DND-41 (cell line): ENCODE data around the gene MADCAM1.

Source experiments
- ATAC-seq: fragments of 200-7000 bp; cut with Tn5 transposase; 3 replicates; pipeline ENCODE4 v1.9.1; 2021; ENCODE audit warnings: low read depth; ENCODE audit not compliant: insufficient read depth
- DNase-seq: peaks from one replicate; pipeline ENCODE4 v3.0.0-alpha.2; 2020
- H2AFZ ChIP-seq: 2 replicates; pipeline ENCODE4 v1.6.0; 2012; ENCODE audit warnings: low read depth, low read length
- H3K27ac ChIP-seq: 2 replicates; pipeline ENCODE4 v1.5.1; 2012; ENCODE audit warnings: low read length, inconsistent platforms
- H3K27me3 ChIP-seq: fragments of 200-600 bp; sonication (generic); 2 replicates; pipeline ENCODE4 v1.6.0; 2012; ENCODE audit warnings: low read length, mild to moderate bottlenecking, inconsistent platforms; ENCODE audit not compliant: insufficient read depth, poor library complexity
- H3K36me3 ChIP-seq: 2 replicates; pipeline ENCODE4 v1.5.1; 2012; ENCODE audit warnings: low read length, inconsistent platforms; ENCODE audit not compliant: insufficient read depth
- H3K4me1 ChIP-seq: 2 replicates; pipeline ENCODE4 v1.5.1; 2012; ENCODE audit warnings: mild to moderate bottlenecking, low read length; ENCODE audit not compliant: insufficient read depth
- H3K4me2 ChIP-seq: 2 replicates; pipeline ENCODE4 v1.6.0; 2012; ENCODE audit warnings: mild to moderate bottlenecking, moderate library complexity, low read length, inconsistent platforms; ENCODE audit not compliant: insufficient read depth
- H3K4me3 ChIP-seq, 2 experiments: fragments of 200-600 bp in 1 of 2; shearing (Covaris generic) in 1 of 2; 2 replicates each; pipeline ENCODE4 v1.5.1; 2012 to 2016; ENCODE audit warnings: inconsistent platforms in 2 of 2, low read length in 2 of 2, mild to moderate bottlenecking in 2 of 2, low read depth in 1 of 2, moderate library complexity in 1 of 2
- H3K79me2 ChIP-seq: 2 replicates; pipeline ENCODE4 v1.6.0; 2012; ENCODE audit warnings: low read length, inconsistent platforms; ENCODE audit not compliant: insufficient read depth
- H3K9ac ChIP-seq: 2 replicates; pipeline ENCODE4 v1.6.0; 2012; ENCODE audit warnings: low read depth, mild to moderate bottlenecking, inconsistent platforms, low read length, moderate library complexity
- H3K9me3 ChIP-seq: 2 replicates; pipeline ENCODE4 v1.5.1; 2012; ENCODE audit warnings: low read length, moderate library complexity, mild to moderate bottlenecking, inconsistent platforms; ENCODE audit not compliant: insufficient read depth, severe bottlenecking
- H4K20me1 ChIP-seq: 2 replicates; pipeline ENCODE4 v1.6.0; 2012; ENCODE audit warnings: low read length; ENCODE audit not compliant: insufficient read depth
- CTCF ChIP-seq: IDR thresholded peaks from 2 replicates; pipeline ENCODE4 v1.5.1; 2012; ENCODE audit warnings: borderline replicate concordance, low read length, moderate library complexity, mild to moderate bottlenecking; ENCODE audit not compliant: poor library complexity, severe bottlenecking; ENCODE audit errors: extremely low read depth
- EZH2 ChIP-seq: IDR thresholded peaks from 3 replicates; pipeline ENCODE4 v1.6.1; 2012; ENCODE audit warnings: borderline replicate concordance, low read depth, mild to moderate bottlenecking, moderate library complexity, low read length, inconsistent platforms; ENCODE audit not compliant: severe bottlenecking

The MADCAM1 gene

GRCh38 chr19:469833-470232 lies 26.5 kb upstream of the MADCAM1 start:
- Histone ChIP-seq H3K27ac (no peak overlapping the region), H3K9ac (no peak overlapping the region), H3K79me2 (no peaks in the 10 kb centered on the region), H3K4me2 (no peak overlapping the region), H2AFZ (no peak overlapping the region), H4K20me1 (no peaks in the 10 kb centered on the region), H3K36me3 (no peaks in the 10 kb centered on the region), H3K9me3 (no peaks in the 10 kb centered on the region), H3K4me3 (no peak overlapping the region), H3K4me1 (no peaks in the 10 kb centered on the region), H3K27me3 (no peaks in the 10 kb centered on the region)
- no peak for DNase-seq
- ATAC-seq, result no peak
- TF ChIP-seq EZH2 (no peak), CTCF (no peak)

DNA sequence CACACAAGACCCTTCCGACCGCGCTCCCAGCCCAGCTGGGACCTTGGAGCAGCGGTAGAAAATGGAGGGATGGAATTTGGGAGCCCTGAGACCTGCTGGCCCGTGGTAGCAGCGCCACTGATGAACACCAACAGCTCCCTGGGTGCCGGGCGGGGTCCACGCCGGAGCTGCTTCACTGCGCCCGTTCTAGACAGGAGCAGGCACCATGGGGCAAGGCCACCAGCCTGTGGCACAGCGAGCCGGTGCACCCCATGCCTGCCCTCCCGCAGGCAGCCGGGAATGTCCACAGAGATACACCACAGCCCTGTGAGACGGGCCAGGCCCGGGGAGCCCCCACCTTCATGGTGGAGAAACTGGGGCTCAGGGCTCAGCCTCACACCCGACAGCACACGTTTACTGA lies 25.6 kb upstream of the MADCAM1 start:
- no peak overlapping the region for H3K9ac ChIP-seq
- TF ChIP-seq CTCF (no peak), EZH2 (no peak)

GRCh38 chr19:472005-472858 lies 24.1 kb upstream of the MADCAM1 start:
- no peaks in the 10 kb centered on the region for H3K4me1 ChIP-seq
- H3K4me2 ChIP-seq, result no peak overlapping the region
- H2AFZ ChIP-seq, result no peak overlapping the region
- DNase-seq, result no peak
- H3K9ac ChIP-seq, result no peak overlapping the region
- H3K4me3 ChIP-seq, result no peak overlapping the region
- no peak for ATAC-seq
- H4K20me1 ChIP-seq, result no peaks in the 10 kb centered on the region
- H3K36me3 ChIP-seq, result no peaks in the 10 kb centered on the region
- no peak for TF ChIP-seq EZH2
- no peak for TF ChIP-seq CTCF
- no peak overlapping the region for H3K27ac ChIP-seq
- H3K27me3 ChIP-seq, result no peaks in the 10 kb centered on the region
- H3K79me2 ChIP-seq, result no peaks in the 10 kb centered on the region
- H3K9me3 ChIP-seq, result no peaks in the 10 kb centered on the region

More for the DNA sequence above, 25.6 kb upstream of the MADCAM1 start:
- Histone ChIP-seq H3K9me3 (no peaks in the 10 kb centered on the region), H3K4me1 (no peaks in the 10 kb centered on the region), H4K20me1 (no peaks in the 10 kb centered on the region), H3K79me2 (no peaks in the 10 kb centered on the region), H3K27ac (no peak overlapping the region), H3K27me3 (no peaks in the 10 kb centered on the region), H2AFZ (no peak overlapping the region), H3K4me3 (no peak overlapping the region), H3K4me2 (no peak overlapping the region), H3K36me3 (no peaks in the 10 kb centered on the region)
- DNase-seq (no peak), ATAC-seq (no peak)
